Measurements from ENCODE around the gene CELF2. TPM values are rescaled to one million over a fixed set of nuclear protein-coding genes. Genes with fewer than 3 reads are reported as not detected.

The CELF2 gene
- total and polyA plus RNA-seq, 10 donors: 13.5 to 180 (median 105) TPM

DNA sequence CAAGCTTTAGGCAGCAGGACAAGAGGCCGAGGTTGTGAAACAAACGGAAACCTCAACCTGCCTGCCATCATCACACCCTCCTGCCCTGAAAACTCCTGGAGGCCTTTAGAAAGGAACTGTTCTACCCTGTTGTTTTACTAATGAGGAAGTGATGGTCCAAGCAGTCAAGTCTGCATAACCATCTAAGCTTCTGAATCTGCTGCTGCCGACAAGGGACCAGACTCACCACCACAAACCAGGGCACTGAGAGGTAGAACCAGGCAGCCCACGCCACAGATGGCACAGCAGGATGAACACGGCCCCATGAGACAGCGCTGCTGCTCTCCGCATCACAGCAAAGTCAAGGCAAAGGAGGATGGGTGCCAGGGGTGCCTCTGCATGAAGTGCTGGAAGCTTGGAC is 209.4 kb downstream of the CELF2 start:
- peaks cover 32 to 98% (median 80%) of the 10 kb centered on the region in 6 donors for H3K4me1 ChIP-seq
- intact Hi-C loops (cut with DNase I; ENCODE audit: low total_unique reads): no loop called here
- H3K27me3 ChIP-seq (replicated peaks in 1 of 7): no peaks in the 10 kb centered on the region
- DNase-seq: no peak
- H3K27ac ChIP-seq: peak overlapping the region in 7 of 8 donors; percentile 39 to 79 (median 69)
- H3K9me3 ChIP-seq: no peaks in the 10 kb centered on the region
- peak overlapping the region in 1 of 8 donors; percentile 26 for H3K4me3 ChIP-seq
- TF ChIP-seq POLR2A (IDR thresholded peaks at IDR 0.05) (no peak), POLR2AphosphoS5 (IDR thresholded peaks at IDR 0.05) (peak; percentile 64 to 74 (median 68))
- H3K36me3 ChIP-seq: peaks cover 0 to 90% (median 0%) of the 10 kb centered on the region in 6 donors
- WGBS, 5 donors: 34 to 49% (median 39%) methylated on average over 7 of the region's 7 CpGs

DNA sequence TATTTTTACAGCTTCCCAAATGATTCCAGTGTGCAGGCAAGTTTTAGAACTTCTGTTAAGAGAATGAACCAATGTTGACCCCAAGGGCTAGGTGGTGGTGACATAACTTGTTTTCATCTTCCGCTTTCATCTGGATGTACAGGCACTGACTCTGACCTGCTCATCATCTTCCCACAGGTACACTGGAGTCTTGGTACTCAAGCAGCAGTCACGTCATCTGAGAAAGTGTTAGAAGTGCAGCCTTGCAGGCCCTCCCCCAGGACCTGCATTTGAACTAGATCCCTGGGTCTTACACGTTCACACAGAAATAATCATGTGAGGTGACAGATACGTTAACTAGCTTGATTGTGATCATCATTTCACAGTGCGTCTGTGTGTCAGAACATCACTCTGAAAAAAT is 212.2 kb downstream of the CELF2 start:
- intact Hi-C loops (cut with DNase I; ENCODE audit: low total_unique reads): no loop called here
- 89 to 95% (median 91%) methylated on average over 5 of the region's 5 CpGs for WGBS, 5 donors

DNA sequence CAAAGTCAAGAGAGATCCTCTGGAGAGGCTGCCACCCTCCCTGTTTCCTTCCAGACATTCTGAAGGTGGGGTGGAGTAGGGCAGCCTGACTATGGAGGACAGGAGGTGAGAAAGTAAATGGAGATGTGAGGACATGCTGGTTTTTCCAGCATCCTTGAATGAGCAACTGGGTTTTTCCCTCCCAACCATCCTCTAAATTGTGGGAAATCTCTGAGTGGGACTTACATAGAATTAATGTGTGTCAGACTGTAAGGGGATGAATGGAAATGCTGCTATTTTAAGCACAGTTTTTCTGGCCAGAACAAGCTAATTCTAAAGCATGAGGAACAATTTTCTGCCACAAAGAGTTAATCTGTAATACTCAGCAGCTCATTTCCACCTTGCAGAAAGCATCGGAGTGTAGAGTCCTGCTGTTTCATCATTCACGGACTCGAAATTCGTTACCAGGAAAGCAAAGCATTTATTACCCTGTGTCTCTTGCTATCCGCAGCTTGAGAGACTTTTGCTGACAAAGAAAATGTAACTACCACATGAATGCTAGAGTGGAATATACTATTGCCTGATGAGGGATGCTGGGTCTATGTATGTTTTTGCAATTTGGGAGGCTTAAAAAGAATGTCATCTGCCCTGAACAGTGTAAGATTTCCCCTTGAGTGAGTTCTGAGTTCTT is 213.0 kb downstream of the CELF2 start:
- DNase-seq: no peak
- Histone ChIP-seq H3K36me3 (peaks cover 0 to 87% (median 0%) of the 10 kb centered on the region in 6 donors), H3K4me3 (no peak overlapping the region), H3K27me3 (replicated peaks in 1 of 7) (no peaks in the 10 kb centered on the region), H3K27ac (peak overlapping the region in 1 of 8 donors; percentile 36), H3K9me3 (no peaks in the 10 kb centered on the region), H3K4me1 (peaks cover 32 to 97% (median 71%) of the 10 kb centered on the region in 6 donors)
- TF ChIP-seq, protein P1, sequence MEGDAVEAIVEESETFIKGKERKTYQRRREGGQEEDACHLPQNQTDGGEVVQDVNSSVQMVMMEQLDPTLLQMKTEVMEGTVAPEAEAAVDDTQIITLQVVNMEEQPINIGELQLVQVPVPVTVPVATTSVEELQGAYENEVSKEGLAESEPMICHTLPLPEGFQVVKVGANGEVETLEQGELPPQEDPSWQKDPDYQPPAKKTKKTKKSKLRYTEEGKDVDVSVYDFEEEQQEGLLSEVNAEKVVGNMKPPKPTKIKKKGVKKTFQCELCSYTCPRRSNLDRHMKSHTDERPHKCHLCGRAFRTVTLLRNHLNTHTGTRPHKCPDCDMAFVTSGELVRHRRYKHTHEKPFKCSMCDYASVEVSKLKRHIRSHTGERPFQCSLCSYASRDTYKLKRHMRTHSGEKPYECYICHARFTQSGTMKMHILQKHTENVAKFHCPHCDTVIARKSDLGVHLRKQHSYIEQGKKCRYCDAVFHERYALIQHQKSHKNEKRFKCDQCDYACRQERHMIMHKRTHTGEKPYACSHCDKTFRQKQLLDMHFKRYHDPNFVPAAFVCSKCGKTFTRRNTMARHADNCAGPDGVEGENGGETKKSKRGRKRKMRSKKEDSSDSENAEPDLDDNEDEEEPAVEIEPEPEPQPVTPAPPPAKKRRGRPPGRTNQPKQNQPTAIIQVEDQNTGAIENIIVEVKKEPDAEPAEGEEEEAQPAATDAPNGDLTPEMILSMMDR (IDR thresholded peaks at IDR 0.05 in 8 of 11, conservative IDR thresholded peaks at IDR 0.05 in 3 of 11): no peak
- no peak for TF ChIP-seq POLR2AphosphoS5 (IDR thresholded peaks at IDR 0.05)
- no peak for TF ChIP-seq POLR2A (IDR thresholded peaks at IDR 0.05)
- 54 to 83% (median 74%) methylated on average over 5 of the region's 5 CpGs for WGBS, 5 donors
- intact Hi-C loops (cut with DNase I; ENCODE audit: low total_unique reads): no loop called here

More for the DNA sequence above, 212.2 kb downstream of the CELF2 start:
- Histone ChIP-seq H3K27ac (peak overlapping the region in 1 of 8 donors; percentile 36), H3K27me3 (replicated peaks in 1 of 7) (no peaks in the 10 kb centered on the region), H3K36me3 (peaks cover 0 to 90% (median 0%) of the 10 kb centered on the region in 6 donors), H3K4me1 (peaks cover 32 to 97% (median 71%) of the 10 kb centered on the region in 6 donors), H3K9me3 (no peaks in the 10 kb centered on the region), H3K4me3 (no peak overlapping the region)
- DNase-seq: no peak
- TF ChIP-seq, protein P1 (IDR thresholded peaks at IDR 0.05 in 8 of 11, conservative IDR thresholded peaks at IDR 0.05 in 3 of 11): no peak
- TF ChIP-seq POLR2A (IDR thresholded peaks at IDR 0.05) (no peak), POLR2AphosphoS5 (IDR thresholded peaks at IDR 0.05) (no peak)

DNA sequence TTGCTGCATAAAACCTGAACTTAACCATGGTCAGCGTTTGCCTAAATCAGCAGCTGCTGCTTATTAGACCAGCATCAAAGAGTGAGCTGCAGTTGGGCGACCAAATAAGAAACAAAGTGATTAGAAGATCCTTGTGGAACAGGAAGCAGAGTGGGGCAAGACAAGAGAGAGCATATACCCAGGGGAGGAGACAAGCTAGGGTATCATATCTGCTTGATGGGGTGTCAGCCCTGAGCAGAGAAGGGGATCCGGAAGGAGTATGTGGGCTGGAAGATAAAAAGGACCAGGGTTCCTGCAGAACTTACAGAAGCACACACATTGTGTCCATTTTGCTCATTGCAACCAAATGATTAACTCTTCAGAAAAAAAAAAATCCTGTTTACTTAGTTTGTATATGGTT is 213.6 kb downstream of the CELF2 start:
- Histone ChIP-seq H3K27me3 (replicated peaks in 1 of 7) (no peaks in the 10 kb centered on the region), H3K27ac (peak overlapping the region in 2 of 8 donors; percentile 16 to 36), H3K4me3 (no peak overlapping the region), H3K36me3 (peaks cover 0 to 86% (median 0%) of the 10 kb centered on the region in 6 donors), H3K9me3 (no peaks in the 10 kb centered on the region), H3K4me1 (peaks cover 26 to 97% (median 71%) of the 10 kb centered on the region in 6 donors)
- no peak for DNase-seq
- TF ChIP-seq POLR2AphosphoS5 (IDR thresholded peaks at IDR 0.05): no peak
- TF ChIP-seq, protein P1 (IDR thresholded peaks at IDR 0.05 in 8 of 11, conservative IDR thresholded peaks at IDR 0.05 in 3 of 11): no peak
- no peak for TF ChIP-seq POLR2A (IDR thresholded peaks at IDR 0.05)
- intact Hi-C loops (cut with DNase I; ENCODE audit: low total_unique reads): no loop called here
- 56 to 71% (median 65%) methylated on average over 3 of the region's 3 CpGs for WGBS, 5 donors

Measured in spleen (tissue), 11 donors.